ENCODE results near the gene TRMT112. TPM values are rescaled to one million over a fixed set of nuclear protein-coding genes. Genes with fewer than 3 reads are reported as not detected.

Gene TRMT112
- total and polyA plus RNA-seq, 2 experiments from 2014 or later = 298 to 927 TPM

- TF ChIP-seq ETS1 (IDR thresholded peaks at IDR 0.05) (no peak), CTCF (conservative IDR thresholded peaks at IDR 0.05; ENCODE audit: low read depth in 2 of 2) (no peak), POLR2AphosphoS5 (IDR thresholded peaks at IDR 0.05; ENCODE audit: low read depth) (no peak), EZH2phosphoT487 (IDR thresholded peaks at IDR 0.05; ENCODE audit: unreplicated experiment) (no peak), JUNB (IDR thresholded peaks at IDR 0.05; ENCODE audit: unreplicated experiment) (no peak), EZH2 (IDR thresholded peaks at IDR 0.05; ENCODE audit: low read depth, unreplicated experiment) (no peak), NANOG (IDR thresholded peaks at IDR 0.05; ENCODE audit: borderline replicate concordance) (no peak), ZNF114 (CRISPR knock-in tag; IDR thresholded peaks at IDR 0.05) (no peak), CREB1 (CRISPR knock-in tag; IDR thresholded peaks at IDR 0.05; ENCODE audit: low read depth) (no peak), REST (IDR thresholded peaks at IDR 0.05; ENCODE audit: unreplicated experiment) (no peak), STAT1 (IDR thresholded peaks at IDR 0.05; ENCODE audit: unreplicated experiment) (no peak), ZNF331 (CRISPR knock-in tag; IDR thresholded peaks at IDR 0.05; ENCODE audit: low read depth) (no peak)
Observed at GRCh38 chr11:64286801-64287159, 30.6 kb downstream of the TRMT112 start (continued).

Data from GM23338 (cell line).